Neural cell (in vitro differentiated cells): ENCODE results near the gene KREMEN2. TPM values are rescaled to one million over a fixed set of nuclear protein-coding genes. Genes with fewer than 3 reads are reported as not detected.

ENCODE experiments used
- H2AFZ ChIP-seq: fragments of 200-600, 300-800 bp; sonication (generic), shearing (Covaris generic); 2 replicates; pipeline ENCODE4 v1.6.0; 2014; ENCODE audit warnings: low read depth, mild to moderate bottlenecking, antibody characterized with exemption, low read length, moderate library complexity
- H3F3A ChIP-seq: fragments of 200-600 bp; shearing (Covaris generic); 2 replicates; pipeline ENCODE4 v1.6.1; 2016; ENCODE audit warnings: mild to moderate bottlenecking, moderate library complexity, mixed read lengths, antibody characterized with exemption, low read length; ENCODE audit not compliant: insufficient read depth, poor library complexity, severe bottlenecking
- H3K27ac ChIP-seq: fragments of 200-600, 300-800 bp; sonication (generic), shearing (Covaris generic); 2 replicates; pipeline ENCODE4 v1.5.1; 2014; ENCODE audit warnings: mild to moderate bottlenecking, low read length, moderate library complexity
- H3K27me3 ChIP-seq: fragments of 300-800, 200-600 bp; sonication (generic), shearing (Covaris generic); 2 replicates; pipeline ENCODE4 v1.6.0; 2014; ENCODE audit warnings: mild to moderate bottlenecking, low read depth, low read length, moderate library complexity; ENCODE audit not compliant: insufficient read depth
- H3K36me3 ChIP-seq: fragments of 300-800, 200-600 bp; sonication (generic), shearing (Covaris generic); 2 replicates; pipeline ENCODE4 v1.5.1; 2014; ENCODE audit warnings: mild to moderate bottlenecking, antibody characterized with exemption, low read length, moderate library complexity; ENCODE audit not compliant: insufficient read depth
- H3K4me2 ChIP-seq: fragments of 300-800, 200-600 bp; sonication (generic), shearing (Covaris generic); 2 replicates; pipeline ENCODE4 v1.6.0; 2014; ENCODE audit warnings: mild to moderate bottlenecking, low read length
- H3K4me3 ChIP-seq: fragments of 300-800, 200-600 bp; sonication (generic), shearing (Covaris generic); 2 replicates; pipeline ENCODE4 v1.5.1; 2014; ENCODE audit warnings: mild to moderate bottlenecking, low read length, moderate library complexity
- H3K79me2 ChIP-seq: fragments of 200-600 bp; shearing (Covaris generic); replicated peaks from 2 replicates; pipeline ENCODE4 v1.6.0; 2014; ENCODE audit warnings: mild to moderate bottlenecking, low read length, moderate library complexity; ENCODE audit not compliant: insufficient read depth
- H3K9ac ChIP-seq: fragments of 300-800, 200-600 bp; sonication (generic), shearing (Covaris generic); 2 replicates; pipeline ENCODE4 v1.6.1; 2016; ENCODE audit warnings: mild to moderate bottlenecking, low read length, mixed read lengths
- H3K9me2 ChIP-seq: fragments of 200-600 bp; shearing (Covaris generic); 2 replicates; pipeline ENCODE4 v1.6.1; 2016; ENCODE audit warnings: mild to moderate bottlenecking, low read length, mixed read lengths; ENCODE audit not compliant: insufficient read depth
- H3K9me3 ChIP-seq: fragments of 200-600, 300-800 bp; sonication (generic), shearing (Covaris generic); 2 replicates; pipeline ENCODE4 v1.6.1; 2016; ENCODE audit warnings: mild to moderate bottlenecking, mixed run types, low read length, moderate library complexity, mixed read lengths
- H4K20me1 ChIP-seq: fragments of 200-600 bp; shearing (Covaris generic); 2 replicates; pipeline ENCODE4 v1.6.1; 2016; ENCODE audit warnings: mild to moderate bottlenecking, mixed run types; ENCODE audit not compliant: insufficient read depth
- CTCF ChIP-seq: fragments of 450-650 bp; IDR thresholded peaks from 2 replicates; pipeline ENCODE4 v1.5.1; 2014; ENCODE audit warnings: antibody characterized with exemption, mild to moderate bottlenecking, moderate library complexity; ENCODE audit not compliant: poor library complexity, severe bottlenecking
- EP300 ChIP-seq: fragments of 450-650 bp; conservative IDR thresholded peaks from 2 replicates; pipeline ENCODE4 v1.6.1; 2014; ENCODE audit warnings: antibody characterized with exemption, mild to moderate bottlenecking, moderate library complexity; ENCODE audit not compliant: poor library complexity, severe bottlenecking
- EZH2 ChIP-seq: fragments of 200-600, 300-800 bp; shearing (Covaris generic), sonication (generic); IDR thresholded peaks from 2 replicates; pipeline ENCODE4 v1.6.1; 2014; ENCODE audit warnings: antibody characterized with exemption, low read length, borderline replicate concordance, mild to moderate bottlenecking; ENCODE audit not compliant: insufficient read depth, poor library complexity, severe bottlenecking
- MXI1 ChIP-seq: fragments of 450-650 bp; conservative IDR thresholded peaks from 2 replicates; pipeline ENCODE4 v1.6.1; 2014; ENCODE audit warnings: antibody characterized with exemption, mild to moderate bottlenecking; ENCODE audit not compliant: poor library complexity, severe bottlenecking
- POLR2AphosphoS5 ChIP-seq: IDR thresholded peaks from 2 replicates; pipeline ENCODE4 v1.6.1; 2012
- RAD21 ChIP-seq: fragments of 450-650 bp; conservative IDR thresholded peaks from 2 replicates; pipeline ENCODE4 v1.6.1; 2014; ENCODE audit warnings: antibody characterized with exemption, mild to moderate bottlenecking, moderate library complexity
- REST ChIP-seq: IDR thresholded peaks from 2 replicates; pipeline ENCODE4 v1.6.1; 2012; ENCODE audit warnings: borderline replicate concordance
- SMC3 ChIP-seq: fragments of 450-650 bp; conservative IDR thresholded peaks from 2 replicates; pipeline ENCODE4 v1.6.1; 2014; ENCODE audit warnings: antibody characterized with exemption, mild to moderate bottlenecking, moderate library complexity; ENCODE audit not compliant: poor library complexity
- polyA plus RNA-seq: library from polyadenylated mRNA; depleted of rRNA; stranded (reverse); fragments of >200 nt; gene quantifications from 2 replicates; pipeline ENCODE4 v1.2.3, GENCODE V29; 2014

Gene KREMEN2
- polyA plus RNA-seq, 1 donor from 2014 or later: 0.71 TPM

- H3K27ac ChIP-seq: no peak overlapping the region
- H2AFZ ChIP-seq: no peak overlapping the region
- no peaks in the 10 kb centered on the region for H3K9me2 ChIP-seq
- no peaks in the 10 kb centered on the region for H3K79me2 ChIP-seq
- TF ChIP-seq SMC3 (no peak), EZH2 (no peak), MXI1 (no peak), REST (no peak), RAD21 (no peak), CTCF (no peak), EP300 (no peak), POLR2AphosphoS5 (no peak)
- H3F3A ChIP-seq: no peaks in the 10 kb centered on the region
- no peaks in the 10 kb centered on the region for H3K9me3 ChIP-seq
- no peaks in the 10 kb centered on the region for H3K36me3 ChIP-seq
- no peak overlapping the region for H3K9ac ChIP-seq
- H3K4me2 ChIP-seq: no peak overlapping the region
- H4K20me1 ChIP-seq: no peaks in the 10 kb centered on the region
- H3K4me3 ChIP-seq: no peak overlapping the region
- peaks cover 73% of the 10 kb centered on the region for H3K27me3 ChIP-seq
These were observed 44.6 kb downstream of the KREMEN2 start for GRCh38 chr16:3008690-3009037.

- Histone ChIP-seq H3K4me3 (no peak overlapping the region), H3F3A (no peaks in the 10 kb centered on the region), H3K9me3 (no peaks in the 10 kb centered on the region), H3K27ac (no peak overlapping the region), H3K4me2 (no peak overlapping the region), H4K20me1 (no peaks in the 10 kb centered on the region), H3K9me2 (no peaks in the 10 kb centered on the region), H2AFZ (no peak overlapping the region), H3K36me3 (no peaks in the 10 kb centered on the region), H3K9ac (no peak overlapping the region), H3K79me2 (no peaks in the 10 kb centered on the region), H3K27me3 (peaks cover 72% of the 10 kb centered on the region)
- TF ChIP-seq MXI1: no peak
- TF ChIP-seq REST: no peak
- no peak for TF ChIP-seq CTCF
These were observed 45.7 kb downstream of the KREMEN2 start for GRCh38 chr16:3009568-3010390.
